Fibroblast of lung (primary cell): ENCODE measurements around the gene DDI1.

Experiments
- CTCF ChIP-seq, 2 donors: IDR thresholded peaks in 1 of 2; conservative IDR thresholded peaks in 1 of 2; 1 replicate in 1 of 2; 2 replicates in 1 of 2; pipeline ENCODE4 v1.5.1; 2011 to 2012; ENCODE audit warnings: low read length in 2 of 2, control low read depth in 1 of 2, inconsistent platforms in 1 of 2, low read depth in 1 of 2, mild to moderate bottlenecking in 1 of 2
- EZH2 ChIP-seq: IDR thresholded peaks from 2 replicates; pipeline ENCODE4 v1.5.1; 2012; ENCODE audit warnings: low read length, control low read depth, mild to moderate bottlenecking; ENCODE audit errors: missing control alignments

GRCh38 chr11:104054911-104055529, 18.6 kb downstream of the DDI1 start:
- TF ChIP-seq CTCF (conservative IDR thresholded peaks at IDR 0.05 in 1 of 2, IDR thresholded peaks at IDR 0.05 in 1 of 2; ENCODE audit: low read depth in 1 of 2, low read length in 2 of 2) (no peak), EZH2 (no peak)
